Heart right ventricle (tissue), 16 donors: Measurements from ENCODE around the gene NEO1. TPM values are rescaled to one million over a fixed set of nuclear protein-coding genes. Genes with fewer than 3 reads are reported as not detected.

ENCODE experiments used
- ATAC-seq, 8 donors: fragments of 200-7000 bp; cut with Tn5 transposase; one replicate each; pipeline ENCODE4 v1.9.1; 2020; ENCODE audit warnings: mild to moderate bottlenecking in 8 of 8, moderate library complexity in 8 of 8, moderate number of reproducible peaks in 1 of 8
- DNase-seq, 2 donors: peaks; one replicate each; pipeline ENCODE4 v3.0.0-alpha.2; 2020
- H3K27ac ChIP-seq, 10 donors: fragments of 200-600 bp; sonication (generic) in 2 of 10; one replicate each; pipeline versions ENCODE4 v1.5.0 to v1.8.0; 2020 to 2022; ENCODE audit warnings: mild to moderate bottlenecking in 3 of 10
- H3K27me3 ChIP-seq, 7 donors: fragments of 200-600 bp; one replicate each; pipeline ENCODE4 v1.8.0; 2021 to 2022; ENCODE audit warnings: mild to moderate bottlenecking in 2 of 7
- H3K36me3 ChIP-seq, 9 donors: fragments of 200-600 bp; sonication (generic) in 1 of 9; one replicate each; pipeline versions ENCODE4 v1.5.0 to v1.8.0; 2020 to 2022; ENCODE audit warnings: mild to moderate bottlenecking in 2 of 9
- H3K4me1 ChIP-seq, 9 donors: fragments of 200-600 bp; sonication (generic) in 1 of 9; one replicate each; pipeline versions ENCODE4 v1.5.0 to v1.8.0; 2020 to 2022; ENCODE audit warnings: mild to moderate bottlenecking in 4 of 9
- H3K4me3 ChIP-seq, 10 donors: fragments of 200-600 bp; sonication (generic) in 2 of 10; one replicate each; pipeline versions ENCODE4 v1.5.0 to v1.8.0; 2020 to 2022; ENCODE audit warnings: mild to moderate bottlenecking in 7 of 10, moderate library complexity in 2 of 10
- H3K9me3 ChIP-seq, 11 donors: fragments of 200-600 bp in 10 of 11; sonication (generic) in 2 of 11; one replicate each; pipeline versions ENCODE4 v1.5.0 to v1.8.0; 2013 to 2022; ENCODE audit warnings: mild to moderate bottlenecking in 2 of 11, control low read depth in 1 of 11, moderate library complexity in 1 of 11
- CTCF ChIP-seq, 9 donors: fragments of 200-600 bp; sonication (generic) in 2 of 9; IDR thresholded peaks; one replicate each; pipeline versions ENCODE4 v1.5.0 to v1.8.0; 2021 to 2022; ENCODE audit warnings: antibody characterized with exemption in 9 of 9, mild to moderate bottlenecking in 5 of 9, moderate library complexity in 1 of 9
- WGBS, 2 donors: extraction: QIAGEN DNeasy Blood & Tissue Kit; methylation state at CpG; one replicate each; pipeline ENCODE4 v1.1.7; 2013; ENCODE audit warnings: inconsistent platforms in 1 of 2; 5-methylcytosine and 5-hydroxymethylcytosine counted together
- intact Hi-C, 10 donors: fragments of 100-400 bp; cut with DNase I; formaldehyde crosslinking; loops; one replicate each; pipeline versions ENCODE4 v1.11.1 to v1.14.2; 2022
- polyA plus RNA-seq, 2 donors: library from polyadenylated mRNA; stranded (reverse); fragments of 200-250 nt; gene quantifications; one replicate each; pipeline ENCODE4 v1.2.3, GENCODE V29; 2013
- total RNA-seq, 10 donors: library from RNA; stranded (reverse); fragmentation: NEBNext Ultra II Directional in 3 of 10; extraction: Animal tissue kit (Norgen Biotek cat#: 25700) in 3 of 10; gene quantifications; one replicate each; pipeline versions ENCODE4 v1.2.1 to v1.2.4, GENCODE V29; 2021 to 2023
- donor health status: Arrhythmogenic right ventricular cardiomyopathy.
- donor health status: ischemic (EF 13 %, LVEDD 7.1; RV severe dilation, severe dysfunction).
- donor health status: healthy with polysubstance abuse.
- donor health status: DM: no; HTN: yes; CAD: no.
- donor health status: DM: no; HTN: no; CAD: no.
- donor health status: ischemic (EF 25% LVEDD 6.9; RV normal size, moderate dysfunction).
- donor health status: ischemic (EF 25% LVEDD 5.7; RV mildly dilated, moderate dysfunction).
- donor health status: healthy.
- donor health status: DM: yes; HTN: yes; CAD: no.
- donor health status: Ischemic cardiomyopathy.
- donor health status: ischemic (EF 35%, LVEDD 5.7; RV mildly dilated, moderate dysfunction).
- donor health status: nonischemic (EF 11% LVEDD 7.7; RV severe dilation, severe dysfunction).
- donor health status: DM: yes; HTN: yes; CAD: no.
- donor health status: PGD.
- donor health status: ischemic (EF 29% LVEDD 5.4; RV normal size, mild dysfunction).
- donor health status: nonischemic (EF 23%, LVEDD 6.1; RV moderate dilation, normal function).

NEO1 gene
- total and polyA plus RNA-seq, 12 donors, result 3.4 to 16.9 (median 11.6) TPM

DNA sequence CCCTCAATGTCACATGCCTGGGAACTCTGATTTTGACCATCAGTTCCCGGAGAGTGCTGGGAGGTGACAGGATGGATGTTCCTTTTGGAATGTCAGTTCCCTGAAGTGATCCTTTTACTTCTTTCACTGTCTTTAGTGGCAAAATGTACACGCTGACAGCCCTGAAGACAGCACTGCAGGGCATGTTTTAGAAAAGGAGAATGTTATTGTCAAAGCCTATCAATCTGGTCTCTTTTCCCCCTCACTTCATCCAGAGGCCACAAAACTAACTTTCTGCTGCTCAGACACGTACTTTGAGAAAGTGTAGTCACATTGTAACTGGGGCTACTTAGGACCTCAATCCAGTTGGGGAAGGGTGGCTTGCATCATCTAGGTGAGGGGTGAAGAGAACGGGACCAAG is 14.0 kb upstream of the NEO1 start:
- Histone ChIP-seq H3K27ac (no peak overlapping the region), H3K4me1 (no peaks in the 10 kb centered on the region), H3K4me3 (no peak overlapping the region), H3K27me3 (peaks cover 0 to 43% (median 10%) of the 10 kb centered on the region in 7 donors), H3K36me3 (no peaks in the 10 kb centered on the region), H3K9me3 (no peaks in the 10 kb centered on the region)
- no peak for TF ChIP-seq CTCF (IDR thresholded peaks at IDR 0.05)
- 63 to 70% methylated on average over 4 of the region's 4 CpGs for WGBS, 2 donors
- intact Hi-C loops, result no loop called here
- DNase-seq, result no peak
- no peak for ATAC-seq

DNA sequence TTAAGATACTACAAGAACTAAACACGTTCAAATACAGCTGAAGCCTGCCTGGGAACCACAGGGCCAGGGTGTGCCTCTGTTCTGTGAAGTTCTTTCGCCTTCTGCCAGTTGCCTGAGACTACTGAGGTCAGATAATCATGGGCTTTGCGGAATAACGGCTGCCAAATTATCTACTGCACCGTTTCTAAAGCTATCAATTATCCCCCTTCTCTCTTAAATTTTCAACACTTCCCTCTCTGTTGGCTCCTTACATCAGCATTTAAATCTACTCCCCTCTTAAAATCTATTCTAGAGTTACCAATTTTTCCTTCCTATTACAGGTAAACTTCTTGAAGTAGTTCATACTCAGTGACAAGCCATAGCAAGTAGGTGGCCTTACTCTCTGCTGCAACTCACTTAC is 6.2 kb upstream of the NEO1 start:
- H3K4me1 ChIP-seq, result peaks cover 0 to 6% (median 4%) of the 10 kb centered on the region in 9 donors
- no peaks in the 10 kb centered on the region for H3K9me3 ChIP-seq
- intact Hi-C loops, result no loop called here
- H3K27ac ChIP-seq, result no peak overlapping the region
- ATAC-seq (no peak), DNase-seq (no peak)
- H3K4me3 ChIP-seq, result no peak overlapping the region
- H3K27me3 ChIP-seq, result peaks cover 0 to 62% (median 0%) of the 10 kb centered on the region in 7 donors
- no peak for TF ChIP-seq CTCF (IDR thresholded peaks at IDR 0.05)
- WGBS, 2 donors, result 54 to 61% methylated on average over 5 of the region's 5 CpGs
- no peaks in the 10 kb centered on the region for H3K36me3 ChIP-seq

DNA sequence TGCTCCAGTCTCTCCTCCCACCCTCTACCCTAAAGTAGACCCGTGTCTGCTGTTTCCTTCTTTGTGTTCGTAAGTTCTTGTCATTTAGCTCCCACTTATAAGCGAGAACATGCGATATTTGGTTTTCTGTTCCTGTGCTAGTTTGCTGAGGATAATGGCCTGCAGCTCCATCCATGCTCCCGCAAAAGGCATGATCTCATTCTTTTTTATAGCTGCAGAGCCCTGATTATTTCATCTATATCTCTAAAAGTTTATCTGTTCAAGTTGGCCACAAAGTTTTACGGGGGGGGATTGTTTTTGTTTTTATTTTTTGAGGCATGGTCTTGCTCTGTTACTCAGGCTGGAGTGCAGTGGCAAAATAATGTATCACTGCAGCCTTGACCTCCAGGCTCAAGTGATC is 4.4 kb upstream of the NEO1 start:
- TF ChIP-seq CTCF (IDR thresholded peaks at IDR 0.05), result no peak
- no peak for ATAC-seq

GRCh38 chr15:73048624-73049295 is 3.5 kb upstream of the NEO1 start:
- peaks cover 0 to 86% (median 0%) of the 10 kb centered on the region in 7 donors for H3K27me3 ChIP-seq
- no peak for DNase-seq
- no peaks in the 10 kb centered on the region for H3K36me3 ChIP-seq
- intact Hi-C loops, result no loop called here
- H3K4me1 ChIP-seq, result peaks cover 0 to 18% (median 13%) of the 10 kb centered on the region in 9 donors
- ATAC-seq, result no peak
- WGBS, 2 donors, result 37 to 47% methylated on average over 3 of the region's 3 CpGs
- H3K9me3 ChIP-seq, result no peaks in the 10 kb centered on the region
- no peak overlapping the region for H3K4me3 ChIP-seq
- no peak for TF ChIP-seq CTCF (IDR thresholded peaks at IDR 0.05)
- H3K27ac ChIP-seq, result no peak overlapping the region

More for the DNA sequence above, 4.4 kb upstream of the NEO1 start:
- 79 to 82% methylated on average over 6 of the region's 6 CpGs for WGBS, 2 donors
- no peaks in the 10 kb centered on the region for H3K36me3 ChIP-seq
- intact Hi-C loops, result no loop called here
- H3K4me3 ChIP-seq, result no peak overlapping the region
- H3K9me3 ChIP-seq, result no peaks in the 10 kb centered on the region
- H3K4me1 ChIP-seq, result peaks cover 0 to 9% (median 6%) of the 10 kb centered on the region in 9 donors
- peaks cover 0 to 77% (median 0%) of the 10 kb centered on the region in 7 donors for H3K27me3 ChIP-seq
- H3K27ac ChIP-seq, result no peak overlapping the region
- no peak for DNase-seq
